GM12874 (cell line): ENCODE results near the gene KLF13.

Experiments
- CTCF ChIP-seq: IDR thresholded peaks from 2 replicates; pipeline ENCODE4 v1.5.1; 2011; ENCODE audit warnings: low read depth, mild to moderate bottlenecking, control low read depth, low read length, moderate library complexity; ENCODE audit not compliant: insufficient read depth

KLF13 gene

GRCh38 chr15:31336593-31337295 lies 10.1 kb downstream of the KLF13 start:
- no peak for TF ChIP-seq CTCF

DNA sequence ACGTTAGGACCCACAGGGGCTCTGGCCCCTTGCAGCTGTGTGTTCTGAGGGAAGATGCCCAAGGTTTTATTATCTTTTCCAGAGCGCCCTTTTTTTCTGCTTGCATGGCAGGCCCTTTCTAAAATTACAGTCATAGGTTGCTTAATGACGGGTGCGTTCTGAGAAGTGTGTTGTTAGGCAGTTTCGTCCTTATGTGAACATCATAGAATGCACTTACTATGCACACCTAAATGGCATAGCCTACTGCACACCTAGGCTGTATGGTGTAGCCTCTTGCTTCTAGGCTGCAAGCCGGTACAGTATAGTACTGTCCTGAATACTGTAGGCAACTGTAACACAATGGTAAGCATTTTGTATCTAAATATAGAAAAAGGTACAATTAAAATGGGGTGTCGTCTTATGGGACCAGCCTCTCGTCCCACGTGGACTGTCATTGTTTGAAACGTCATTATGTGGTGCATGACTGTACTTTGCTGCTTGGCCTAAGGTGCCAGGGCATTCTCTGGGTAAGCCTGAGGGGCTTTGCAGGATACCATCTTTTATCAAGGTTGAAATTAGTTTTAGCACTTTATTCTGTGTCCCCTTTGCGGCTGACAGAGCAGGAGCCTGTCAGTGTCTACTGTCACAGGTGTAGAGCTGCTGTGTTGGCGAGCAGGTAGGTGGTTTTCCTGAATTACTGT lies 10.9 kb downstream of the KLF13 start:
- TF ChIP-seq CTCF: no peak

GRCh38 chr15:31338318-31338878 lies 11.8 kb downstream of the KLF13 start:
- TF ChIP-seq CTCF: no peak

GRCh38 chr15:31338879-31339557 lies 12.4 kb downstream of the KLF13 start:
- TF ChIP-seq CTCF: no peak

GRCh38 chr15:31339558-31339895 lies 12.9 kb downstream of the KLF13 start:
- no peak for TF ChIP-seq CTCF

DNA sequence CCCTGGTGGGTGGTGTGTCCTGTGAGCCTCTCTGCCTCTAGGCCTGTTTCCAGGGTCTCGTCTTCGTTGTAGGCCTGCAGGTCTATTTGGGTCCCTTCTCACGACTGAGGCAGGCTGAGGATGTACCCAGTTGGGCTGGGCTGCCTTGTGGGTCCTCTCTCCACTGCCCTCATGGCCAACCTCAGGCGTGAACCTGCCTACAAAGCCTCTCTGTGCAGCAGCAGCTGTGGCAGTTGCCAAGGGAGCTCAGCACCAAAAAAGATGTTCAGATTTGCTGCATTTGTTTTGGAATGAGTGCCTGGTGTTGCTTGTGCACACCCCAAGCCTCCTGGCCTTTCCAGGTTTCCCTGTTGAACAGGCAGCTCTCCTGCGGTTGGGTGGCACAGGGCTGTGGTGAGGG lies 13.4 kb downstream of the KLF13 start:
- TF ChIP-seq CTCF: no peak

GRCh38 chr15:31340592-31340991 lies 14.0 kb downstream of the KLF13 start:
- no peak for TF ChIP-seq CTCF
